Measurements from ENCODE around the gene NSMCE1.

The NSMCE1 gene

GRCh38 chr16:27268376-27269299 lies at the start of gene NSMCE1:
Gene NSMCE1 (minus strand): TSS chr16:27268772. CDS start chr16:27257570, 11,202 bp downstream.
- peak; percentile 98 for DNase-seq (ENCODE audit: low spot score)

GRCh38 chr16:27317738-27318391 lies 49.3 kb upstream of the NSMCE1 start:
- no peak for DNase-seq (ENCODE audit: low spot score)

GRCh38 chr16:27317320-27317719 lies 48.7 kb upstream of the NSMCE1 start:
- DNase-seq (ENCODE audit: low spot score), result no peak

DNA sequence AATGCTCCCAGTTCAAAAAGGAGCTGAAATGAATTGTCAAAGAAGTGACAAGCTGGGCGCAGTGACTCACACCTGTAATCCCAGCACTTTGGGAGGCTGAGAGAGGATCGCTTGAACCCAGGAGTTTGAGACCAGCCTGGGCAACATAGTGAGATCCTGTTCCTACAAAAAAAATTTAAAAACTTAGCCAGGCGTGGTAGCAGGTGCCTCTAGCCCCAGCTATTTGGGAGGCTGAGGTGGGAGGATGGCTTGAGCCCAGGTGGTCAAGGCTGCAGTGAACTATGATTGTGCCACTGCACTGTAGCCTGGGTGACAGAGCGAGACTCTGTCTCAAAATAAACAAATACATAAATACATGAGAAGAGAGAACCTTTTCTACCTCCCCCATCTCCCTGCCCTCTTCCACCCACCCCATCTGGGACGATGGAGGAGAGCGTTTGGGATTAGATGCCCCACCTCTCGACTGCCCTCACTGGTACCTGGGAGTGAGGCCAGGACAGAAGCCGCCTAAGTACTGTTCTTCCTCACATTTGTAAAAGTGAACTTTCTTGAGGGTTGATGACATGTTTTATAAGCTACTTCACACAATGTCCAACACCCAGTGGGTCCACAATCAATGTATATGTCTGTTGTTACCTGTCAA lies 47.6 kb upstream of the NSMCE1 start:
- DNase-seq (ENCODE audit: low spot score), result no peak

GRCh38 chr16:27315333-27316037 lies 46.9 kb upstream of the NSMCE1 start:
- DNase-seq (ENCODE audit: low spot score), result no peak

GRCh38 chr16:27314986-27315332 lies 46.4 kb upstream of the NSMCE1 start:
- DNase-seq (ENCODE audit: low spot score), result no peak

DNA sequence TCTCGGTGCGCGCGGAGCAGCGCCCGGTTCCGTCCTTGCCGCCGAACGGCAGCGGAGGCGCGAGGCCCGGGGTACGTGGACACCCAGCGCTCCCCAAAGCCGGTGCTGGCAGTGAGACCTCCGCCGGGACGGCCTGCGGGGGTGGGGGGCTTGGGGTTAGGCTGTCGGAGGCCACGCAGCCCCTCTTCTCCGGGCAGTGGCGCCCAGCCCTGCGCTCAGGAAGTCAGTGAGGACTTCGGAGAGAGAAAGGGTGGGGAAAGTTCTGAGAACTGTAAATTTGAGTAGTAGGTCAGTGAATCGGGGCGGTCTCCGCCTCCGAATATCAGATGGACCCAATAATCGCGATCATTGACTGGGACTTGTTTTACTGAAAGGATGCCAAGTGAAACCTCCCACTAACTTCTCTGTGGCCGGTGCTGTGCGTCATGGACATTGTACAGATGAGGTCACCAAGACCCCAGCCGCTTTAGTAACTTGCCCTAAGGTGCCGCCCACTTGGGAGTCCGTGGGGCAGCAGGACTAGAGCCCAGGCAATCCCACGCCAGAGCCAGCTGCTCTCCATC lies 45.7 kb upstream of the NSMCE1 start:
- DNase-seq (ENCODE audit: low spot score), result no peak

GRCh38 chr16:27313422-27314160 lies 45.0 kb upstream of the NSMCE1 start, which contains the start of gene IL4R:
Gene IL4R (plus strand): TSS chr16:27313974. CDS start chr16:27340204, 26,230 bp downstream.
- DNase-seq (ENCODE audit: low spot score), result peak; percentile 17

DNA sequence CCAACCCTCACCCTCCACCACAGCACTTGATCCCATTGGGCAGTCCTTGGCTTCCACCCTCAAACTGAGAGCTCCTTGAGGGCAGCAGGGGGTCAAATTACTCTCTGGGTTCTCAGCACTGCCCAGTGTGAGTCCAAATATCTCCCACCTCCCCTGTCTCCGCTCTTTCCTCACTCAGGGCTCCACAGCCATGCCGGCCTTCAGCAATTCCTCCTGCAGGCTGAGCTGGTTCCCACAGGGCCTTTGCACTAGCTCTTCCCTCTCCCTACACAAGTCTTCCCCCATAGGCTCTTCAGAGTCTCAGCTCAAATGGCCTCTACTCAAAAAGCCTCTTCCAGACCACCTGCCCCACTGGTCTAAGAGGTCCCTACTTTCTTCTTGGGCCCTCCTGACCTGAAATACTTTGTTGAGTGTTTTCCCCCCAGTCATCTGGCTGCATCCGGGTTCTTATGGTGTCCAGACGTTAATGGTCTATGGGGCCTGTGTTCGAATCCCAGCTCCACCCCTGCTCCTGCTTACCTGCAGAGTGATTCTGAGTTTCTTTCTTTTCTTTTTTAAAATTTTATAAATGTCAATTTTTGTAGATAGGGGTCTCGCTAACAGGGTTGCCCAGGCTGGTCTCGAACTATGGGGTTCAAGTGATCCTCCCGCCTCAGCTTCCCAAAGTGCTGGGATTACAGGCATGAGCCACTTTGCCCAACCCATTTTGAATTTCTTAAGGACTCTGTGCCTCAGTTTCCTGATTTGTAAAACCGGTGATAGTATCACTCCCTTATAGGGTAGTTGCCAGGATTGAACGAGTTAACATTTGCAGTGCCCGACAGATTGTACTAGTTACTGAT lies 44.2 kb upstream of the NSMCE1 start:
- no peak for DNase-seq (ENCODE audit: low spot score)

GRCh38 chr16:27311897-27312303 lies 43.3 kb upstream of the NSMCE1 start:
- no peak for DNase-seq (ENCODE audit: low spot score)

GRCh38 chr16:27311448-27311830 lies 42.9 kb upstream of the NSMCE1 start:
- DNase-seq (ENCODE audit: low spot score), result peak; percentile 23

GRCh38 chr16:27310576-27311447 lies 42.2 kb upstream of the NSMCE1 start:
- DNase-seq (ENCODE audit: low spot score), result no peak

DNA sequence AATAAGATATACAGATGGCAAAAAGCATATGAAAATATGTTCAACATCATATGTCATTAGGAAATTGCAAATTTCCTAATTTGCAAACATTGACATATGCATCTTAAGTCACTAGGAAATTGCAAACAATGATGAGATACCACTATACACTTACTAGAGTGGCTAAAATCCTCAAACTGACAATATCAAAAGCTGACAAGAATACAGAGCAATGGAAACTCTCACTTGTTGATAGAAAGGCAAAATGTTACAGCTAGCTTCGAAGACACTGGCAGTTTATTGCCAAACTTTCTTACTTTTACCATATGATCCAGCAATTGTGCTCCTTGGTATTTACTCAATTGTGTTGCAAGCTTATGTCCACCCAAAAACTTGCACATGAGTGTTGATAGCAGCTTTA lies 40.2 kb upstream of the NSMCE1 start:
- DNase-seq (ENCODE audit: low spot score), result no peak

- no peak for DNase-seq (ENCODE audit: low spot score)
Measured at GRCh38 chr16:27305839-27306442, 37.4 kb upstream of the NSMCE1 start.

DNA sequence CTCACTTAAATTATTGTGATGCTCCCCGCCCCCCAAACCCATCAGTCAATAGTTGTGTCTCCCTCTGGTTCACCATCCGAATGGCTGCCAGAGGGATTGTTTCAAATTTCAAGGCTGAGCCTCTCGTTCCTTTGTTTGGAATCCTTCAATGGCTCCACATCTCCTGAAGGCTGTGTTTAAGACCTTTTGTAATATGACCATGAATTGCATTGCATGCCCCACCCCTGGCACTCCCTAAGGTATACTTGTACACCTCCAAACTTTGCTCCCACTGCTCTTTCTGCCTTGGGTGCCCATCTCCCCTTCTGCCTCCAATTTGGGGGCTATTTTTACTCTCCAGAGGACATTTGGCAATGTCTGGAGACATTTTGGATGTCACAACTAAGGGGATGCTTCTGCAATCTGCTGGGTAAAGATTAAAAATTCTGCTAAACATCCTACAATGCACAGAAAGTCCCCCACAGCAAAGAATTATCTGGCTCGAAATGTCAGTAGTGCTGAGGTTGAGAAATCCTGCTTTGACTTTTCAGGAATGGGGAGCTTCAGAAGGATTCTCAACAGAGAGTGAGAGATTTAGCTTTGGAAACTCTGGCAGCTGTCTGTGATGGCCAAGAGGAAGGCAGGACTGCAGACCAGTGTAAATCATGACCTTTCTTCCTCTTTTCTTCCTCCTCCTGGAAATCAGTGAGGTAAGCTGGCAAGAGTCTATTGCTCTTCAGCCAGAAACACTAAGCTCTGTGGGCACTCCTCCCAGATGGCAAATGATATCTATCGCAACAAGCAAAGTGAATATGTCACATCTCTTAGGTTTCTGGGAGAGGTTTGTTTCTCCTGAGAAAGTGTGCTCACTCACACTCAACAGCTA lies 36.5 kb upstream of the NSMCE1 start:
- DNase-seq (ENCODE audit: low spot score), result peak; percentile 22

GRCh38 chr16:27304102-27304501 lies 35.5 kb upstream of the NSMCE1 start:
- DNase-seq (ENCODE audit: low spot score), result no peak

GRCh38 chr16:27303256-27304100 lies 34.9 kb upstream of the NSMCE1 start:
- DNase-seq (ENCODE audit: low spot score), result no peak
